NCI-H526 (cell line): ENCODE data around the gene KRTDAP.

Experiments
- DNase-seq, 2 experiments: peaks; one replicate each; lab custom pipeline; 2025; lab: John Stamatoyannopoulos, UW

KRTDAP gene, protein sequence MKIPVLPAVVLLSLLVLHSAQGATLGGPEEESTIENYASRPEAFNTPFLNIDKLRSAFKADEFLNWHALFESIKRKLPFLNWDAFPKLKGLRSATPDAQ

DNA sequence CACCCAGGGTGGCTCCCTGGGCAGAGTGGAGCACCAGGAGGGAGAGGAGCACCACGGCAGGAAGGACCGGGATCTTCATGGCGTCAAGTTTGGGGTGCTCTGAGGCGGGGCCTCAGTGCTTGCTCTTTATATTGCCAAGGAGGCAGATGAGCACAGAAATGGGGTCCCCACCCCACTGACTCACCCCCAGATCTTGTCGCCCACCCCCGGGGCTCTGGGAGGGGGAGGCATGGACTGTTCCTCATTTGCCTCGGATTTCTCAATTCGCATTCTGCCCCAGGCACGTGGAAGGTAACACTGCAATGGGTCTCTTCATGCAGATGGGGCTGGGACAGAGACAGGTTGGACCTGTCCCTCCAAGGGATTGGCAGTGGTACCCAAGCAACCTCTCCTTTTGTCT is at the start of gene KRTDAP:
Gene KRTDAP, minus strand, starts transcription at position 101 of the 400 bp plus-strand sequence. Its CDS starts 22 bp downstream, at position 79.
- no peak for DNase-seq

DNA sequence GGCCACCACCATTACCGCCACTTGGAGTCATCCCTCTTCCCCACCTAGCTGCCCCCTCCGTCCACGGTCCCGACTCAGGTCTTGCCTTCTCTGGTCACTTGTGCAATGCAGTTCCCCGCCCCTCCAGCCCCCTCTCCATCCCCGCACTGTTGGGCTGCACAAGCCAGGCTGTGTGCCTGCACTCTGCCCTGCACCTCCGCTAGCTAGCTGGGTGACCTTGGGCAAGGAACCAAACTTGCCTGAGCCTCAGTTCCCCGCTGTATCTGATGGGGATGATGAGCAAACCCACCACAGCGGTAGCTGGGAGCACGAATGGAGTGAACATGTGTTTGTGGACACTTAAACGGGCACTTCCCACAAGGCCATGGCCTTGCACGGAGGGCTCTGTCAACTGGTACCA is 49.6 kb upstream of the KRTDAP start:
- DNase-seq, result no peak

DNA sequence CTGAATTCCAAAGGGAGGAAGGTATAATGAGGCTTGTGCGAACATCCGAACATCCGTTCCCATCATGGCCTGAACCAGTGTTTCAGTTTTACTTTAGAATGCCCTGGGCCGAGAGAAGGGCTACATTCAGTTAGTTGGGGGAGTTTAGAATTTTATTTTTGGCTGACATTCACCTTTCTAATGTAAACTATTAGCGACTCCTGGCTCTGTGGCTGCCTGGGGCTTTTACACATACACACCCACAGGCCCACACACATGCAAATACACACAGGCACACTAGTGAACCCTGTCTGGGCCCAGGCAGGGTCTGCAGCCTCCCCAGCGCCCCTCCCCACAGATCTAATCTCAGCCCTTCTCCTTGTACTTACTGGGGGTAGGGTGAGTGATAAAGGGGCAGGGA is 49.0 kb upstream of the KRTDAP start:
- DNase-seq, result no peak

DNA sequence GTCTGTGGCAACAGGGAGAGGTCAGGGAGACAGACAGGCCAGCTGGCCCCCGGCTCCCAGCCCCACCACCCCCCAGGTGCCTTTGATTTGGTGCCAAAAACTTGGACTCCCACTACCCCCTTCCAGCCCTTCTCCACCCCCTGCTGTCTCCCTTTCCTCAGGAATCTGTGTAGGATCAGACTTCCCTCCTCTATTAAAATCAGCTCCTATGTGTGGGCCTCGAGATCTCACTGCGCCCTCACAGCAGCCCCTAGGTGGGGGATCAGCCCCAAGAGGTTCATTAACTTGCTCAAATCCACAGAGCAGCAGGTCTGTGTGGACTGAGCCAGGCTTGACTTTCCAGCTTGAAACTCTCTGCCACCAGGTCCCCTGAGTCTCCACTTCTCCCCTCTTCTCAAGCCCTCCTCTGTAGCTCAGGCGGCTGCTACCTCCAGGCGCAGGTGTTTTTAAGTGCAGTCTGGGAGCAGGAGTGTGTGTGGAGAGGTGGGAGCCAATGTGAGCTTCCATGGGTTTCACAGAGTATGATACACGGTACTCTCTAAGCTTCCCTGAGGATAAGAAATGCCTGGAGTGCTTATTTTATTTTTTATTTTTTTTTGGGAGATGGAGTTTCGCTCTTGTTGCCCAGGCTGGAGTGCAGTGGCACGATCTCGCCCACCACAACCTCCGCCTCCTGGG is 44.7 kb upstream of the KRTDAP start:
- DNase-seq, result no peak

DNA sequence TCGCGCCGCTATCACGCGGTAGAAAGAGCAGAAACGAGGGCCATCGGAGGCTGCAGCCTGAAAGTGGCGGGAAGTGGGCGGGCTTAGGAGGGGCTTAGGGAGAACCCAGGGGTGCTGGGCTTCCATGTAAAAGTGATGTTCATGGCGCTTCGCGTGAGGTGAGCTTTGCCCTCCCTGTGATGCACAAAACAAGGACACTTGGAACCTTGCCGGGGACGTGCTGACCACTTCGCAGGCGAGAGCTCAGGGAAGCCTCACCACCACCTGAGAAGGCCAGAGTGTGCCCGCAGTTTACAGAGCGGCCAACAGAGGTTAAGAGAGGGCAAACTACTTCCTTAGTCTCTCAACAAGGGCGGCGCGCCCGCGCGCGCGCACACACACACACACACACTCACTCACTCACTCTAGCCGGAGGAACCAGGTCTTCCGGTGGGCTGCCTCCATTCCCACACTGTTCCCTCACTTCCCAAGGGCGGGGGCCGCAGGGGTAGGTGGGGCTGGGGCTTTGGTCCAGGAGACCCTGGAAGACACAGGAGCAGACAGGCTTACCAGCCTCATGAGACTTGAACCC is 43.6 kb upstream of the KRTDAP start:
- DNase-seq, result peak in 1 of 2 experiments; percentile 16

DNA sequence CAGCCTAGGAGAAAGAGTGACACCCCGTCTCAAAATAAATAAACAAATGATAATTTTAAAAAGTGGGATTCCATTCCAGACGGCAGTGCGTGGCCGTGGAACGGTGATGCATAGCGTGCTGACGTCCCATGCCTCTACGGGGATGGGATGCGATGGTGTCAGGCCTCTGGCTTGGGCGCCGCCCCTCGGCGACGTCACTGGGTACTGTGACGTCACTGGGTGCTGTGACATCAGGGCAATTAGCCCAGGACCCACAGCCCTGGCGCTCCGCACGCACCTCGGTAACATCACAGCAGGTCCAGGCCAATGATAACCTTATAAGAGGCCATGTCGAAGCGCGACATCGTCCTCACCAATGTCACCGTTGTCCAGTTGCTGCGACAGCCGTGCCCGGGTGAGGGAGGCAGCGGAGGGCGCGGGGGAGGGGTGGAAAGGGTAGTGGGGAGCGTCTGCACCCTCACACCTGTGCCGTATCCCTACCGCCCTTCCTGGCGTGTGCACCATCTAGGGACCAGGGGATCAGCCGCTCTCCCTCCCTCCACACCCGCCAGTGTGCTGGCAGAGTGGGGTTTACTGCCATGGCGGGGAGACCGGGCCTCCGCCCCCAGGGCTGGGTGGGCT is 43.0 kb upstream of the KRTDAP start, which contains the start of gene GAPDHS:
Gene GAPDHS, plus strand, starts transcription at position 256 of the 621 bp plus-strand sequence. Its CDS starts 72 bp downstream, at position 328.
- no peak for DNase-seq

DNA sequence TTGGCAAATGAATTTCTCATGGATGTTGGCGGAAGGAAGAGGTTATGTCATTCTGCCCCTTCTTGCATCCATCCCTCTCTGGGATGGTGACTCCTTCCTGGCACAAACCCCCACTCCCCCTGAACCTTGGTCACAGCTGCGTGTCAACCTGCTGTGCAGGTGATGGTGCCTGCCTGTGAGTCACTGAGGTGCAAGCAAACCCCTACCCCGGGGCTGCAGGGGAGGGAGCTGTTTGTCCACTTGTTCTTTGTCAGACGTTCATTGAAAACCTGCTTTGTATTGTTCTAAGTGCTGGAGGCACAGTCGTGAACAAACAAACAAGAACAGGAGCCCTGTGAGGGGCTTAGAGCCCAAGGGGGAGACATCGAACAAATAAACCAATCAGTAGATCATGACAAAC is 41.0 kb upstream of the KRTDAP start:
- DNase-seq, result no peak

DNA sequence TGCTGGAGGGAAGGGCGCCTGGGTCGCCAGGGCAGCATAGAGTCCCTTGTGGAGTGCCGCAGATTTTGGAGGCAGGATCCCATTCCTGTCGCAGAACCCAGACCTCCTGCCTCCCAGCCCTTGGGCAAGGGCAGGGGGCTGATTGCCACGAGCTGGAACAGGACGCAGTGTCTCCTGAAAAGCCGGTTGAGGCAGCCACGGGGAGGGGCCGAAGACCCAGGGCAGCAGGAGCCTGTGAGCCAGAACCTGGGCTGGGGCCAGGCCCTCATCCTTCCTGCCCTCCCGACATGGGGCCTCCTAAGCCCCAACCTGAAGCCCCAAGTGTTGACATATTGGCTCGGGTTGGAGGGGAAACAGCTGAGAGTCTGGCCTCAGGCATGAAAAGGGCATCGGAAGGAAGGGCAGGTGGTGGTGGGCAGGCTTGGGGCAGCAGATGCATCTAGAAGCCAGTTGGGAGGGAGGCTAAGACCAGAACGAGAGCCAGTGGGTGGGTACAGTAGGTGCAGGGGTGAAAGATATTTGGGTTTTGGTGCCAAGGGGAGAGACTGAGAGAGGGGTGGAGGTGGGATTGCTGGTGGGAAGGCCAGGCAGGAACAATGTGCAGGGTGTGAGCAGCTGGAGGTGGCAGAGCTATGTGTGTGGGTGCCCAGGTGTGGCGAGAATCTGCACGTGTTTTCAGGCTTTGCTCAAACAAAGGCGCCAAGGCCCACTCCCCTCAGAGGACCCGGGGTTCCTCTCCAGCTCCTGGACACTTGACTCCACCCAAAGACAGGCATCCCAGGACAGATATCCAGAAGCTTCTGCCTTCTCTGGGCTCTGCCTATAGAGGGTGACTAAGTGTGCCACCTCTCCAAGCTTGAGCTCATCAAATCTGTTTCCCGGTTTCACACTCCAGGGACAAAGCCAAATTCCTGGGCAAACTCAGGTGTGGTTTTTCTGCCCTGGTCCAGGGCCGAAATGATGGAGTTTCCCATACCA is 39.3 kb upstream of the KRTDAP start:
- no peak for DNase-seq

DNA sequence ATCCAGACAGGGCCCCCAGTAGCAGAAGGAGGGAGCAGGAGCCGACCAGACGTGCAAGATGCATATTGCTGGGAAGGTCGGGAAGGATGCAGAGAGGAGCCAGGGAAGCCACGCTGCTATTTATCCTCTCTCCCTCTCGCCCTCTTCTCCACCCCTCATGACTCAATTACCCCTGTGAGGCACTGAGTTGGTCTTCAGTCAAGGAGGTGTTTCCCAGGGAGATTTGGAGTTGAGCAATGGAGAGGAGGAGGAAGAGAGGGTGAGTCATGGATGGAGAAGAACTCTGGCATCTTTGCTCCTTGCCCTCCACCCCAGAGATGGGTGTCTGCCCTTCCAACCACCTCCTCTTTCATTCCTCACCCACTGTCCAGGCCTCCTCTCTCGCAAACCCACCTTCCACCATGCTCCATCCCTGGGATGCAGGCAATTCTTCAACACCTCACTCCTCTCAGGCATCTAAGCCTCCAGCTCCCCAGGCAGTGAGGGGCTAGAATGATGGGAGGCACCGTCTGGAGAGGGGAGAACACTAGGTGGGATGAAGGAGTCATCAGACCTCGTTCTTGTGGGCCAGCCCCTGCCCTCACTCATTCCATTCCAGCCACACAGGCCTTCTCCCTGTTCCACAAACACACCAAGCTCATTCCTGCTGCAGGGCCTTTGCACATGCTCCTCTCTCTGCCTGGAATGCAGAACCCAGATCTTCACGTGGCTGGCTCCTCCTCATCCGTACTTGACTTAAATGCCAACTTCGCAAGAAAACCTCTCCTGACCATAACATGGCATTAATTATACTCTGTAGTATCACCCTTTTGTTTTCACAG is 38.2 kb upstream of the KRTDAP start, which contains the start of gene SBSN:
Gene SBSN, minus strand, starts transcription at position 94 of the 821 bp plus-strand sequence. Its CDS starts 30 bp downstream, at position 64.
- no peak for DNase-seq

DNA sequence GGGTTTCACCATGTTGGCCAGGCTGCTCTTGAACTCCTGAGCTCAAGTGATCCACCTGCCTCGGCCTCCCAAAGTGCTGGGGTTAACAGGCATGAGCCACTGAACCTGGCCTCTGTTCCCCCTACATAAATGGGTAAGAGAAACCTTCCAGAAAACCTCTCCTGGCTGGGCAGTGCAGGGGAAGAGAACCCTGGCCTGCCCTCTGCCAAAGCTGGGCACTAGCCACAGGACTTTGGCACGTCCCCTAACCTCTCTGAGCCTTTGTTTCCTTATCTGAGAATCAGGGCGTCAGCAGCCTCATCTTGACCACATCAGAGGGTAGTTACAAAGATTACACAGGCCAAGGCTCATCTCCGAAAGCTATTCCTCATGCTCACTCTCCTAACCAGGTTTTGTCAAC is 35.6 kb upstream of the KRTDAP start:
- no peak for DNase-seq

DNA sequence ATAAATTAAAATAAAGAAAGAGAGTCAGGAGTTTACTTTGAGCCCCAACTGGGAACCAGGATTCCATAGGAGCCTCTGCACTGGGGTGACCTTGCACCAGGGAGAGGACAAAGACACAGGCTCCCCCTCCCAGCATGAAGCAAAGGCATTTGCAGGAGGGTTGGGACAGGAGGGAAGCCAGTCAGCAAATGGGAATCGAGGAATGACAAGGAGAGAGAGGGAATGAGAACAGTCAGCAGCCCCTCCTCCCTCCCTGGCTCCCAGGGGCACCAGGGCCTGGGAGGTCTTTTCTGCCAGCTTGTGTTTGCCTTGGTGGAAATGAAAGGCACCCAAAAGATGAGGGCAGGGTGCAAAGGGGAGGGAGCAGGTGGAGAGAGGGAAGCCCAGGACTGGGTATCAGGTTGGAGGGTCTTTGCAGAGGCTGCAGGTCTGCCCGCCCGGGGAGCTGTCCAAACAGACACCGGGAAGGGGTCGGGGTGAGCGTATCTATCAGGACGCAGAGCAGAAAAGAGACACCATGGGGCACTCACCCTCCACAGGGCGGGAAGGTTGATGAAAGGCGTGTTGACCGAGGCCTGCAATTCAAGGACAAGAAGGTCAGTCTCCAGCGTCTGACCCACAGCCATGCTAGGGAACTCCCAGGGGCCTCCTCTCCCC is 34.0 kb upstream of the KRTDAP start:
- DNase-seq, result no peak

DNA sequence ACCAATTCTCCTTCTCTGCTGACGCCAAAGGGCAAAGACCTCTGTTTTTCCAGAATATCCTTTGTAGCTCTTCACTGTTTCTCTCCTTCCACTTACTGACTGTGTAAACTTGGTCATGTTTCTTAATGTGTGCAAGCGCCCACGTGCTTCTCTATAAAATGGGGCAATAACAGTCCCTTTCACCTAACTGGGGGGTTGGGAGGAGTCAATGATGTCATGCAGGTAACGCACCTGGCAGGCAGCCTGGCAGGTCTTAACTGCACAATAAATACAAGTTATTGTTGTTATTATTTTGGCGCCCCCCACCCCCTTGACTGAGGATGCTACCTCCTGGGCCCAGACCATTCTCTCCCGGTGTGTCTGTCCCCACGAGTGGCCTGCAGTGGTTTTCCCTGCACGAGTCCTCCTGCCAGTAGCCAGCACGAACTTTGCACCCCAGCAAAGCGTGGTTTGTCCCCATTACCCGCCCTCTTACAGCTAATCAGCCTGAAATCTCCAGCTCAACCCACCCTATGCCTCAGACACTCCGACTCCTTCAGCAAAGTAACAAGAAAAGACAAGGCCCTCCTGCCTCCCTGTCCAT is 32.6 kb upstream of the KRTDAP start:
- DNase-seq, result no peak

DNA sequence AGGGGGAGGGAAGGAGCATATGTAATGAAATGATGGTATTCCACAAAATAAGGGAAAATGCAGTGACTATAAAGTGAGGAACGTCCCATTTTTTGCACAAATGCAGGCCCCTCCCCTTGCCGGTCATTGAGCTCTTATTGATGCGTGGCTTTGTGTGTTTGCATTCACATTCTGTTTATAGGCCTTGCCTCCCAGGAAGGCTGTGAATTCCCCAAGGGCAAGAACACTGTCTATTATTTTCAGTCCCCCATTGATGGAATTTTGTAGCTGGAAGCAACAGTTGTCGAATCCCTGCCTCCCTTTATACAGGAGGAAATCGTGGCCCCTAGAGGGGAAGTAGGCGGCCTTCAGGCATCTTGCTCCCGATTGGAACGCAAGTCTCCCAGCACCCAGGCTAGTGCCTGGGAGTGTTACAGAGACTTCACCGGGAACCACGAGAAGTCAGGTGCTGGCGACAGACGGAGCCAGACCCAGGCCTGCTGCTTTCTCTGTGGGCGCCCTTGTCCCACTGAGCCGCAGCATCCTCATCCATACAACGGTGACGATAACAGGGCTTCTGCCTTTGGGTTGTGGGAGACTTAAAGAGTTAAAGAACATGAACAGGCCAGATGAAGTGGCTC is 31.0 kb upstream of the KRTDAP start:
- peak in 1 of 2 experiments; percentile 19 for DNase-seq

DNA sequence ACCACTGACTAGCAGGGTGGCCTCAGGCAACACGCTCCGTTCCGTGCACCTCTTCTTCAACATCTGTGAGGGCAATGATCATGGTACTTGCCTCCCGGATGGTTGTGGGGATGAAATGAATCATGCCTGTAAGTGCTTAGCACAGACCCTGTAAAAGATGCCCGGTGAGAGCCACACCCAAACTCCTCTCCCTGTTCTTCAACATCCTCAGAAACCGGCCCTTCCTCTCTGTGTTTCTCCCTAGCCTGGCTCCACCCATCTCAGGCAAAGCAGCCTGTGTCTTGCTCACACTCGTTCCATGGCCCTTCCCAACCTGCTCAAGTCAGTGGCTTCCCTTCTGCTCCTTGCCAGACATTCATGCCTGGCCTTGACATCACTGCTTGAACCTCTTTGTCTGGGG is 29.0 kb upstream of the KRTDAP start:
- DNase-seq, result no peak

DNA sequence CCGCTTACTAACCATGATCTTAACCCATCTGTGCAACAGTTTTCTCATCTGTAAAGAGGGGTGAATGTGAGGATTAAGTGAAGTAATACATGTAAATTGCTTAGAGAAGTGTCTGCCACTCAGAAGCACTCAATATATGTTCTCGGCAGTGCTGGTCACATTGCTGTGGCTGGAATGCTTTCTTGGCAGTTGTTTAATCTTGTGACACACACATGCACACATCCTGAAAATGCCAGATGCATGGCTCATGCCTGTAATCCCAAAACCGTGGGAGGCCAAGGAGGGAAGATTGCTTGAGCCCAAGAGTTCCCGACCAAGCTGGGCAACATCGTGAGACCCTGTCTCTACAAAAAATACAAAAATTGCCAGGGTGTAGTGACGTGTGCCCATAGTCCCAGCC is 28.0 kb upstream of the KRTDAP start:
- DNase-seq, result no peak

DNA sequence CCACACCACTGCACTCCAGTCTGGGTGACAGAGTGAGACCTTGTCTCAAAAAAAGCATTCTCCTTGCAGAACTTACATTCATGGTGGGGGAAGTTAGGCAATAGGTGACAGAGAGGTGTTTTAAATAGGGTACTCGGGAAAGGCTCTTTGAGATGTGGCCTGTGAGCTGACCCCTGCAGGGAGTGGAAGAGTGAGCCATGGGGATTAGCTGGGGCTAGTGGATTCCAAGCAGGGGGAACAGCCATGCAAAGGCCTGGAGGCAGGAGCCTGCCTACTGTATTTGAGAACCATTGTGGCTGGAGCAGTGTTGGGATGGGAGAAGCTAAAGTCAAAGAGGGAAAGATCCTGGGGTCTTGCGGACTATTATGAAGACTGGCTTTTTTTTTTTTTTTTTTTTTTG is 27.1 kb upstream of the KRTDAP start:
- no peak for DNase-seq

DNA sequence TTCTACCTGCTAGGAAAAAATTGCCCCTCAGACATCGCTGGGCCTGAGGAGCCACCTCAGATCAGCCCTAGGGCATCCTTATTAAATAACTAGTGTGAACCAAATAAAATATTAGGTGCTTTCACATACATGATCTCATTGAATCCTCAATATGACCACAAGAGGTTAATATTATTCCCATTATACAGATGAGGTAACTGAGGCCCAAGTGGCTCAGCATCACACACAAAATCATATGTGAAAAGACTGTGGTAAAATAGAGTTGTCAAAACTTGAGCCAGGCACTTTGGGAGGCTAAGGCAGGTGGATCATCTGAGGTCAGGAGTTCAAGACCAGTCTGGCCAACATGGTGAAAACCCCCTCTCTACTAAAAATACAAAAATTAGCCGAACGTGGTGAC is 26.0 kb upstream of the KRTDAP start:
- no peak for DNase-seq

DNA sequence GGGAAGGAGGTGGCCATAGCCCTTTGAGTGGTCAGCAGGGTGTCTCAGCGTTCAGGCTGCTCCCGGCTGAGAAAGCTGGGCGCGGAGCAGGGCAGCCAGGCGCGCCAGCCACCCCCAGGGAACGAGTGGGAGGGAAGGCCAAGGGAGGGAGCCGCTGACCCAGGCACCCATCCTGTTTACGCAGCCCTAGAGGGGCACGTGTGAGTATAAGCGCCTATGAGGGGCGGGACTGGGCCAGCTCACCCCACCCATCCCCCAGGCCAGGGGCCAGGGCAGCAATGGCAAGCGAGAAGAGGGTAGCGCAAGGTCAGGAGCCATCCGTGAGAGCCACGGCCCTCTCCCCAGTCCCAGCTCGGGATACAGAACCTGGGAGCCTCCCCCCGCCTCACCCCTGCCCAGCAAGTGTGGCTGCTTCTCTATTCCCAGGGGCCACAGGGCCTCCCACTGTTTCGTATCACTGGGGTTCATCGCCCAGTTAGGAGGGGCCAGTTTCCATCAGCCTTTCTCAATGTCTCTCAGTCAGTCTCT is 24.1 kb upstream of the KRTDAP start:
- DNase-seq, result peak in 1 of 2 experiments; percentile 30

DNA sequence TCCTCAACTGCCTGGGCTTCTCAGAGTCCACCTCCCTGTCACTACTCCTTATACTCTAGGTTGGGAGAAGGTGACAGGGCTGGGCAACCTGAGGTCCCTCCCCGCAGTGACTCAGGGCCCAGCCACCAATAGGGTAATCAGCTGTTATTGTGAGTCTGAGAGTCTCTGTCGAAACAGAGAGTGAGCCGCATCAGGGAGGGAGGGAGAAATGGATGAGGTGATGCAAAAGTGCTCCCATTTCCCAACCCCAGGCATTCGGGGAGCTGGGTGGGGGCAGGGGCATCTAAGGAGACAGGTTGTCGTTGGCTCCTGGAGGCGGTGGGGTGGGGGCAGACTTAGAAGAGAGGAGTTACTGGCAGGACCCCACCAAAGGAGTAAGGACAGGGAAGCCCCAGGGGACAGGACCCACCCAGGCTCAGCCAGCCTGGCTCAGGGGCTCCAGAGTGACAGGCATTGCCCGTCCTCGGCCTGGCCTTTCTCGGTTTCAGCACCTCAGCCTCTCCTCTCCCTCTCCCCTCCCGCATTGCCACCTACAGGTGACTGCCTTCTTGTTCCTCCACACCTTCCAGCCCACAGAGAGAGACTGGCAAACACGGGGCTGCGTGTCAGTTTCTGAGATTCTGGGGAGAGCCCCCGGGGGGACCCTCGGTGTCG is 23.5 kb upstream of the KRTDAP start, which contains the start of gene DMKN:
Gene DMKN, minus strand, starts transcription at position 22 of the 654 bp plus-strand sequence. CDS start 174 bp downstream, outside the sequence.
- peak in 1 of 2 experiments; percentile 59 for DNase-seq
